Motor neuron (in vitro differentiated cells): ENCODE results near the gene TMPRSS5. TPM values are rescaled to one million over a fixed set of nuclear protein-coding genes. Genes with fewer than 3 reads are reported as not detected.
"Not testable (repeated sequence)": the region's sequence is repeated elsewhere in the genome, so short reads cannot be mapped to it uniquely, and the experiment has no call there.

Experiments
- ATAC-seq, 8 experiments: fragments of 200-7000 bp; cut with Tn5 transposase; replicated peaks in 6 of 8; 2 replicates each; pipeline ENCODE4 v1.8.0; 2021; ENCODE audit warnings: mild to moderate bottlenecking in 8 of 8, moderate library complexity in 8 of 8
- H3K27ac ChIP-seq, 2 donors: fragments of 250-450 bp; sonication (Bioruptor Pico); 2 replicates each; pipeline ENCODE4 v1.9.0; 2021; ENCODE audit warnings: antibody characterized with exemption in 2 of 2, mild to moderate bottlenecking in 2 of 2, moderate library complexity in 1 of 2
- H3K4me1 ChIP-seq, 2 donors: fragments of 250-450 bp; sonication (Bioruptor Pico); replicated peaks in 1 of 2; 2 replicates each; pipeline ENCODE4 v1.6.1; 2021; ENCODE audit warnings: antibody characterized with exemption in 2 of 2, mild to moderate bottlenecking in 2 of 2, moderate library complexity in 1 of 2
- H3K4me3 ChIP-seq, 5 donors: fragments of 250-450 bp; sonication (Bioruptor Pico); 2 replicates each; pipeline ENCODE4 v1.9.0; 2021; ENCODE audit warnings: antibody characterized with exemption in 5 of 5, mild to moderate bottlenecking in 5 of 5, moderate library complexity in 4 of 5
- WGBS, 10 experiments: fragments of 450-650 bp; shearing (Covaris generic); methylation state at CpG; one replicate each; pipeline ENCODE4 v1.0.0; 2022; 5-methylcytosine and 5-hydroxymethylcytosine counted together
- in situ Hi-C, 9 experiments: fragments of 400-800 bp; cut with MboI; loops; one replicate each; pipeline ENCODE4 v1.15.0; 2021; ENCODE audit warnings: low sequenced_read_pairs in 9 of 9, low pct_unique_long_range_greater_than_20kb in 2 of 9; ENCODE audit not compliant: unreplicated experiment in 9 of 9
- total RNA-seq, 8 experiments: library from RNA; unstranded; fragments of 300-600 nt; gene quantifications; 2 replicates each; pipeline versions ENCODE4 v1.2.3 to v1.2.4, GENCODE V29; 2022

Gene TMPRSS5
- total RNA-seq, 8 experiments from 2014 or later, result 0.36 to 6.2 (median 1.7) TPM

- in situ Hi-C loops, result loop anchor here in 1 of 9 experiments (25.0 kb wide), 1 partner anchor 410 kb away; the partner anchor contains the start of gene TTC12
- Histone ChIP-seq H3K4me1 (peaks cover 0 to 15% of the 10 kb centered on the region in 2 donors), H3K4me3 (no peak overlapping the region), H3K27ac (no peak overlapping the region)
- ATAC-seq, result no peak
- WGBS, 10 experiments, result 36 to 100% (median 96%) methylated on average over 3 to 4 of the region's 4 CpGs; no CpG with 5 or more reads in 2 of the 10 experiments
Measured at GRCh38 chr11:113722221-113722620, 16.1 kb upstream of the TMPRSS5 start.

GRCh38 chr11:113721462-113722066 lies 15.5 kb upstream of the TMPRSS5 start:
- whole genome bisulfite sequencing, 10 experiments, result 50 to 100% (median 86%) methylated on average over 1 to 2 of the region's 3 CpGs; no CpG with 5 or more reads in 3 of the 10 experiments
- Histone ChIP-seq H3K4me1 (peaks cover 0 to 15% of the 10 kb centered on the region in 2 donors), H3K4me3 (no peak overlapping the region), H3K27ac (no peak overlapping the region)
- in situ Hi-C loops, result loop anchor here in 1 of 9 experiments (25.0 kb wide), 1 partner anchor 409 kb away; the partner anchor contains the start of gene TTC12
- no peak for ATAC-seq

- in situ Hi-C loops, result loop anchor here in 1 of 9 experiments (25.0 kb wide), 1 partner anchor 408 kb away; the partner anchor contains the start of gene TTC12
- WGBS, 10 experiments, result 31 to 83% (median 60%) methylated on average over 1 to 3 of the region's 3 CpGs; no CpG with 5 or more reads in 3 of the 10 experiments
- H3K4me3 ChIP-seq, H3K27ac ChIP-seq, ATAC-seq: not testable (repeated sequence)
- H3K4me1 ChIP-seq, result peaks cover 0 to 15% of the 10 kb centered on the region in 2 donors
Measured at GRCh38 chr11:113720478-113720877, 14.4 kb upstream of the TMPRSS5 start.

- Histone ChIP-seq H3K4me1 (no peaks in the 10 kb centered on the region), H3K4me3 (no peak overlapping the region), H3K27ac (no peak overlapping the region)
- in situ Hi-C loops, result loop anchor here in 1 of 9 experiments (25.0 kb wide), 1 partner anchor 404 kb away; the partner anchor contains the start of gene TTC12
- no peak for ATAC-seq
- 81 to 100% (median 92%) methylated on average over 1 to 2 of the region's 2 CpGs; no CpG with 5 or more reads in 1 of the 10 experiments for WGBS, 10 experiments
Measured at GRCh38 chr11:113715882-113716625, 9.9 kb upstream of the TMPRSS5 start.

GRCh38 chr11:113715273-113715672 lies 9.2 kb upstream of the TMPRSS5 start:
- 71 to 100% methylated on average over 1 of the region's 1 CpG; no CpG with 5 or more reads in 8 of the 10 experiments for WGBS, 10 experiments
- Histone ChIP-seq H3K4me3 (no peak overlapping the region), H3K4me1 (no peaks in the 10 kb centered on the region), H3K27ac (no peak overlapping the region)
- no peak for ATAC-seq
- in situ Hi-C loops, result loop anchor here in 1 of 9 experiments (25.0 kb wide), 1 partner anchor 403 kb away; the partner anchor contains the start of gene TTC12

GRCh38 chr11:113710989-113711388 lies 4.9 kb upstream of the TMPRSS5 start:
- in situ Hi-C loops, result loop anchor here in 1 of 9 experiments (25.0 kb wide), 1 partner anchor 399 kb away; the partner anchor contains the start of gene TTC12
- H3K27ac ChIP-seq, result no peak overlapping the region
- no peak overlapping the region for H3K4me3 ChIP-seq
- no peak for ATAC-seq
- H3K4me1 ChIP-seq, result peaks cover 4 to 8% of the 10 kb centered on the region in 2 donors
- 30 to 100% (median 91%) methylated on average over 1 of the region's 1 CpG; no CpG with 5 or more reads in 2 of the 10 experiments for WGBS, 10 experiments

- not testable (repeated sequence) for H3K4me3 ChIP-seq
- 83 to 100% (median 94%) methylated on average over 1 of the region's 1 CpG; no CpG with 5 or more reads in 6 of the 10 experiments for WGBS, 10 experiments
Measured at GRCh38 chr11:113703551-113703950, 2.6 kb downstream of the TMPRSS5 start.

GRCh38 chr11:113701491-113701890 lies 4.6 kb downstream of the TMPRSS5 start:
- no peak for ATAC-seq
- 83 to 100% (median 100%) methylated on average over 1 of the region's 1 CpG; no CpG with 5 or more reads in 4 of the 10 experiments for WGBS, 10 experiments
- Histone ChIP-seq H3K4me1 (peaks cover 7 to 13% of the 10 kb centered on the region in 2 donors), H3K4me3 (no peak overlapping the region), H3K27ac (no peak overlapping the region)
- in situ Hi-C loops, result loop anchor here in 1 of 9 experiments (25.0 kb wide), 1 partner anchor 389 kb away; the partner anchor contains the start of gene TTC12

More at GRCh38 chr11:113703551-113703950, 2.6 kb downstream of the TMPRSS5 start:
- H3K27ac ChIP-seq, ATAC-seq: not testable (repeated sequence)
- in situ Hi-C loops, result loop anchor here in 1 of 9 experiments (25.0 kb wide), 1 partner anchor 391 kb away; the partner anchor contains the start of gene TTC12
- H3K4me1 ChIP-seq, result peaks cover 10 to 18% of the 10 kb centered on the region in 2 donors

- ATAC-seq, result no peak
- 50 to 90% (median 80%) methylated on average over 1 to 3 of the region's 3 CpGs; no CpG with 5 or more reads in 7 of the 10 experiments for WGBS, 10 experiments
- Histone ChIP-seq H3K4me1 (no peaks in the 10 kb centered on the region), H3K4me3 (no peak overlapping the region), H3K27ac (no peak overlapping the region)
- in situ Hi-C loops, result no loop called here
Measured at GRCh38 chr11:113698515-113698914, 7.6 kb downstream of the TMPRSS5 start.

- Histone ChIP-seq H3K27ac (no peak overlapping the region), H3K4me3 (no peak overlapping the region), H3K4me1 (no peaks in the 10 kb centered on the region)
- WGBS, 10 experiments, result 0 to 90% (median 69%) methylated on average over 1 to 6 of the region's 7 CpGs
- in situ Hi-C loops, result no loop called here
- peak in 2 of 8 experiments; percentile 55 to 75 for ATAC-seq
Measured at GRCh38 chr11:113697756-113698407, 8.2 kb downstream of the TMPRSS5 start.

GRCh38 chr11:113697111-113697510 lies 9.0 kb downstream of the TMPRSS5 start:
- H3K4me1 ChIP-seq, result no peaks in the 10 kb centered on the region
- 60 to 100% (median 93%) methylated on average over 1 to 3 of the region's 5 CpGs; no CpG with 5 or more reads in 7 of the 10 experiments for WGBS, 10 experiments
- H3K27ac ChIP-seq, result no peak overlapping the region
- in situ Hi-C loops, result no loop called here
- ATAC-seq, result no peak
- H3K4me3 ChIP-seq, result no peak overlapping the region

- Histone ChIP-seq H3K4me3 (no peak overlapping the region), H3K4me1 (no peaks in the 10 kb centered on the region), H3K27ac (no peak overlapping the region)
- in situ Hi-C loops, result no loop called here
- WGBS, 10 experiments, result 93% methylated on average over 3 of the region's 4 CpGs; no CpG with 5 or more reads in 9 of the 10 experiments
- no peak for ATAC-seq
Measured at GRCh38 chr11:113695207-113695606, 10.9 kb downstream of the TMPRSS5 start.
